ENCODE data around the gene AURKAIP1.
A peak's percentile ranks its signal among the peaks of the same experiment; 100 is the strongest.
"Not testable (repeated sequence)": the region's sequence is repeated elsewhere in the genome, so short reads cannot be mapped to it uniquely, and the experiment has no call there.

Gene AURKAIP1

GRCh38 chr1:1387098-1388077 lies 12.4 kb upstream of the AURKAIP1 start:
- DNase-seq (ENCODE audit: low read depth), result no peak

DNA sequence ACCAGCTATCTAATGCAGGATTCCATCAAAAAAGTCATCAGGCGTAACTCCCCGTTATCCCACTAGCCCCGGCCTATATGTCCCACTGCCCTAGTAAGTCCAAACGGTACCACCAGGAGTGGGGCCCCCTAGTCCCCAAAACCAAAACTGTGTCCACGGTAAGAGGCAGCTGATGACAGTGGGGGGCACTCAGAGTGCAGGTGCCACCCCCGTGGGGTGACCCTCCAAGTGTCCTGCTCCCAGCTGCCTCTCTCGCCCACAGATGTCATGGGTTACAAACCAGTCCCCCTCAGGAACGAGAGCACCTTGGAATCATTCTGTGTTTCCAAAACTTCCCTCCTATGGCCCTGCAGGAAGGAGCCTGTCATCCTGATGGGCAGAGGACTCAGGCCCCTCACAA lies 10.9 kb upstream of the AURKAIP1 start:
- no peak for DNase-seq (ENCODE audit: low read depth)

DNA sequence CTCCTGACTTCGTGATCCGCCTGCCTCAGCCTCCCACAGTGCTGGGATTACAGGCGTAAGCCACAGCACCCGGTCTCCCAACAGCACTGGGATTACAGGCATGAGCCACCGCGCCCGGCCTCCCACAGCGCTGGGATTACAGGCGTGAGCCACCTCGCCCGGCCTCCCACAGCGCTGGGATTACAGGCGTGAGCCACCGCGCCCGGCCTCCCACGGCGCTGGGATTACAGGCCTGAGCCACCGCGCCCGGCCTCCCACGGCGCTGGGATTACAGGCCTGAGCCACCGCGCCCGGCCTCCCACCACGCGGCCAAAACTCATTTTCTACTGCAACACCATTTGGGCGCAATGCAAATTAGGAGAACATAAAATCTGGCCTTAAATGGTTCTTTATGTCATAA lies 10.3 kb upstream of the AURKAIP1 start:
- DNase-seq (ENCODE audit: low read depth), result not testable (repeated sequence)

DNA sequence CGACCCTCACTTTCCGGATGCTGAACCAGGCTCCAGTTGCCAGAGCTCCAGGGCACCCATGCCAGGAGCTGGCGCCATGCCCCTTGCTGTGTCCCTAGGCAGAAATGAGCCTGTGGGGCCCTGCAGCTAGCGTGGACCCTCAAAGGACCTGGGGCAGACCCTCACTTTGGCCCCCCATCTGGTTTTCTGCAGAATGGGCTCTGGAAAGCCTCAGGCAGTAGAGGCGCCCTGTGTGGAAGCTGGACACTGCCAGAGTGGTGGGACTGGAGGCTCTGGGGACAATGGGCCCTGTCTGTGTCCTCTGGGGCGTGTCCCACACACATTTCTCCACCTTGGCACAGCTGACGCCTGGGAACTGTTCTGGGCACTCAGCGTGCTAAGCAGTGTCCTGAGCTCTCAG lies 6.3 kb upstream of the AURKAIP1 start:
- DNase-seq (ENCODE audit: low read depth), result no peak

DNA sequence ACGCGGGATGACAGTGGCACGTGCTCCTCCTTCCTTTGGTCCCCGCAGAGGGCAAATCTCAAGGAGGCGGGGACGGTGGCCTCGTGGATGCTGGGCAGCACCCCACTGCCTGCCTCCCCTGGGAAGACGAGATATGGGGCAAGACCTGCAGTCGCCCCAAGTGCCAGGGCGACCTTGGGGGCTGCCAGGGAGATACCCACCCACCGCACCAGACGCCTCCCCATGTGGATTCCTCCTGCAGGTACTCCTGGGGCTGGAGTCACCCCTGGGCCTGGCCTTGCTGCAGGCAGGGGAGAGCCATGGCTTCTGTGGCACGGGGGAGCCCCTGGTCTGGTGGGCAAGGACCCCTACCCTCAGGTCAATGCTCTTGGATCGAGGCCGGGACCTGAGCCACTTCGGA lies 5.9 kb upstream of the AURKAIP1 start:
- no peak for DNase-seq (ENCODE audit: low read depth)

DNA sequence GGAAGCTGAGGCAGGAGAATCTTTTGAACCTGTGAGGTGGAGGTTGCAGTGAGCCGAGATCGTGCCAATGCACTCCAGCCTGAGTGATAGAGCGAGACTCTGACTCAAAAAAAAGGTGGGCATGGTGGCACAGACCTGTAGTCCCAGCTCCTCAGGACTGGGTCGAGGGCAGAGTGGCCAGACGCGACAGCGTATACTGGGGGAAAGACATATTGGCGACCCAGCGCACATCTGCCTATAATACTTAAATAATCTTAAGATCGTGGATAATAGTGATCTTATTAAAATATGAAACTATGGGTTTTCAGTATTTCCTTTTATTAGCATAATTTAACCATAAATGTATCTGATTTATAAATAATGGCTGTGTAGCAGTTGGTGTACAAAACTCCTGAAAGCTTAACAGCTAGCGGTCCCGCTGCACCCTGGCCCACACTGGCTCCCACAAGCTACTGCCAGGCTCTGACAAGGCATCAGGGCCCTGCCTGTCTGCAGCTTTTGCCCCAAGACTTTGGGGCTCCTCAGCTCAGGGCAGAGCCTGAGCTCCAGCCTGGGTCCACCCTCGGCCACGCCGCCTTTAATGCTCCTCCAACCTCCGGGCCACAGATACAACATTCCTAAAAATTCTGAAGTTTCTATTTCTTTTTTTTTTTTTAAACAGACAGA lies 2.7 kb upstream of the AURKAIP1 start:
- no peak for DNase-seq (ENCODE audit: low read depth)

- DNase-seq (ENCODE audit: low read depth), result no peak
These were observed 1.7 kb upstream of the AURKAIP1 start for GRCh38 chr1:1376551-1377226.

- no peak for DNase-seq (ENCODE audit: low read depth)
These were observed 448 bp downstream of the AURKAIP1 start for GRCh38 chr1:1374589-1374928.

GRCh38 chr1:1373815-1374588 lies 1.0 kb downstream of the AURKAIP1 start:
- DNase-seq (ENCODE audit: low read depth), result no peak

DNA sequence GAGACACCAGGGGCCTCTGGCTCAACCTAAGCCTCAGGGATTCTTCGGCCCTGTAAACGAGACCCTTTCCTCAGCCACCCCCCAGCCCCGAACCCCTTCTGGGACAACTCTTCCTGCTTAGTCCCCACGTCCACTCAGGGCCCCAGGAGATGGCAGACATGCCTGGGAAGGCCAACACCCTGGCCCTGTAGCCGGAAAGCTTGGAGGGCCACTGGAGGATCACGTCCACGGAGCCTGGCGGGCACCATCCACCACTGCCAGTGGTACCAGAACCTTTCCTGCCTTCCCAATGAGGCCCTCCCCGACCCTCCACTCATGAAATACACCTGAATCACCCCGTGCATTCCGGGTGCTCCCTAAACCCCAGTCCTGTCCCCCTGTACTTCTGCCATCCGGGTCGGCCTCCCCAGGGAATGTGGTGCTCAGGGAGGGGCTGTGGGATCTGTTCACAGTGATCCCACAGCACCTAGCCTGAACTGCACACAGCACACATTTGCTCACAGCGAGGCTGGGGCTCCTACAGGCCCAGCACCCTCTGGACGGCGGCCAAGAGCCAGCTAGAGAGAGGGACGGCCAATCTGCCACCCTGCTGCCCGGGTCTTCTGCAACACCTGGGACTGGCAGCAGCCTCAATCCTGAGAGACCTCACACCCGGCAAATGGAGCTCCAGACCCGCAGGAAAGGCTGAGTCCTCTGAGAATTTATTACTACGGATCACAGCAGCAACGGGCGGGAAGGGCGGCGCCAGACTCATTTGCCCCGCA lies 1.8 kb downstream of the AURKAIP1 start:
- no peak for DNase-seq (ENCODE audit: low read depth)

DNA sequence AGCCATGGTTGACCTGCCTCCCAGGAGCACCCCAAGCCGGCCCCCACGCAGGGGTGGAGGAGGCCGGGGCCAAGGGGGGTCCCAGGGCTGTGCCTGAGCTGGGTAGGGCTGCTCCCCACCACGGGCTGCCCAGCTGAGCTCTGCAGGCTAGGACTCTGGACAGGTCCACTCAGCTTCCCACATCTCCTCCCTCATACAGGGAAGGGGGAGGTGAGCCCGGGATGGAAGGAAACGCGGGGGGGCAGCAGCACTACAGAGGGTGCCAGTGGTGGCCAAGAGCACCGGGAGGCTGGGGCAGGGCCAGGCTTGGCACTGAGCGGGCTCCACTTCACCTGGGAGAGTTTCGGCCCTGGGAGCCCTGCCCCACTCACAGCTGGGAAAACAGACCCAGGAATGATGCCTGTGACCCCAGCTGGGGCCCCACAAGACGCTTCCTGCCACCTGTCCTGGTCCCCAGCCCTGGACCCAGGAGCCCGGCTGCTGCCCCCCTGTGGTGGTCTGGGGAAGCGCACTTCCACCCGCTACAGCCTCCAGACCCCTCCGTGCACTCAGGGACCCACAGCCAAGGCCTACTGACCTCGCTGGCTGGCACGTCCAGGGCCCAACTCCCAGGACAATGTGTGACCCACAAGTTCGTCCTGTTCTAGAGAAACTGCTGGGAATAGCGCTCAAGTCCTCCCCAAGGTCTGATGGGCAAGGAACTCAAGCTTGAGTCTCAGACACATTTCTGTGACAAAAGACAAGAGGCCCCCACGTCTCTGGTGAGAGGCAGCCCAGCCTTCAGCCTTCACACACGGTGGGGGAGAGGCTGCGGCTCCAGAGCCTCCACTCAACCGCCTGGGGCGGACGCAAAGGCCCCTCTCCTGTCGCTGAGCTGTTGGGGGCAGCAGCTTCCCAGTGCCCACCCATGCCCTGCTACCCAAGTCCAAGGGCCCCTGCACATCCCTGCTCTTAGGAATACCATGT lies 3.0 kb downstream of the AURKAIP1 start:
- DNase-seq (ENCODE audit: low read depth), result peak; percentile 76

DNA sequence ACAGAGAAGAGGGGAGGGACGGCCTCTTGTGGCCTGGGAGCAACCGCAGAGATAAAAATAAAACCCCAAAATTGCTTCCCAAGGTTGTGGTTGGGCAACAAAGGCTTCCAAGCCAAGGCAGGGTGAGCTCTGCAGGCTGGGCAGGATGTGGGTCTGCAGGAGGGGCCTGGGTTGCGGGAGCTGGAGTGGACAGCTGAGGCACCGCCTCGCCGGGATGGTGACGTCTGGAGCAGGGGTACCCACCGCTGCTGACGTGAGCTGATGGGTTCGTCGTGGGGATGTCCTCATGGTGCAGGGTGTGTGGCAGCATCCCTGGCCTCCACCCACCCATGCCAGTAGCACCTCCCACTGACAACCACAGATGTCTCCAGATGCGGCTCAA lies 3.7 kb downstream of the AURKAIP1 start:
- peak; percentile 38 for DNase-seq (ENCODE audit: low read depth)

- no peak for DNase-seq (ENCODE audit: low read depth)
These were observed 4.2 kb downstream of the AURKAIP1 start for GRCh38 chr1:1370771-1371300.

- DNase-seq (ENCODE audit: low read depth), result not testable (repeated sequence)
These were observed 4.9 kb downstream of the AURKAIP1 start for GRCh38 chr1:1370094-1370493.

DNA sequence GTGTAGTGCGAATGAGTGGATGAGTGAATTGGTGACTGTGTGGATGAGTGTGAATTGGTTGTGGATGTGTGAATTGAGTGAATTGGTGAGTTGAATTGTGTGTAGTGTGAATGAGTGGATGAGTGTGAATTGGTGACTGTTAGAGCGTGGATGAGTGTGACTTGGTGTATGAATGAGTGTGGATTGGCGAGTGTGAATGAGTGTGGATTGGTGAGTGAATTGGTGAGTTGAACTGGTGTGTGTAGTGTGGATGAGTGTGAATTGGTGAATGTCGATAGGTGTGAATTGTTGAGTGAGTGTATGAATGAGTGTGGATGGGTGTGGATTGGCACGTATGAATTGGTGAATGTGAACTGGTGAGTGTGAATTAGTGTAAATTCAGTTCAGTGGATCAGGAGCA lies 7.7 kb downstream of the AURKAIP1 start:
- DNase-seq (ENCODE audit: low read depth), result no peak

GRCh38 chr1:1366699-1367066 lies 8.3 kb downstream of the AURKAIP1 start:
- no peak for DNase-seq (ENCODE audit: low read depth)

DNA sequence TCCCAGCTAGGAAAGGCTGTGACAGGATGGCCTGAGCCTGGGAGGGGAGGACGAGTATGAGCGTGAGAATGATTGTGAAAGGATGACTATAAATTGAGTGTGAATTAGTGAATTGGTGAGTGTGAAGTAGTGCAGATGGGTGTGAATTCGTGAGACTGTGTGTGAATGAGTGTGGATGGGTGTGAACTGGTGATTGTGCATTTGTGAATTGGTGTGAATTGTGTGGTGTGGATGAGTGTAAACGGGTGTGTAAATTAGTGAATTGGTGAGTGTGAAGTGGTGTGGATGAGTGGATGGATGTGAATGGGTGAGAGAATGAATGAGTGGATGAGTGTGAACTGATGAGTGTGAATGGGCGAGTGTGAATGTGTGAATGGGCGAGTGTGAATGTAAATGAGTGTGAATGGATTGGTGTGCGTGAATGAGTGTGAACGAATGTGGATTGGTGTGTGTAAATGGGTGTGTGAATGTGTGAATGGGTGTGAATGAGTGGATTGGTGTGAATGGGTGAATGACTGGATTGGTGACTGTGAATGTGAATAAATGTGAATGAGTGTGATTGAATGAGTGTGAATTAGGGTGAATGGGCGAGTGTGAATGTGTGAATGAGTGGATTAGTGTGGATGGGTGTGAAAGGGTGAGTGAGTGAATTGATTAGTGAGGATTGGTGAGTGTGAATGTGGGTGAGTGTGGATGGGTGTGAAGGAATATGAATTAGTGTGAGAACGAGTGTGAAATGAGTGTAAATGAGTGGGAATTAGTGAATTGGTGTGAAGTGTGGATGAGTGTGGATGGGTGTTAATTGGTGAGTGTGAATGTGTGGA lies 8.9 kb downstream of the AURKAIP1 start:
- no peak for DNase-seq (ENCODE audit: low read depth)

- no peak for DNase-seq (ENCODE audit: low read depth)
These were observed 10.7 kb downstream of the AURKAIP1 start for GRCh38 chr1:1364266-1364665.

- no peak for DNase-seq (ENCODE audit: low read depth)
These were observed 13.0 kb downstream of the AURKAIP1 start for GRCh38 chr1:1361982-1362423.
